GM21447 (cell line): ENCODE measurements around the gene MBNL2.
"Not testable (repeated sequence)": the region's sequence is repeated elsewhere in the genome, so short reads cannot be mapped to it uniquely, and the experiment has no call there.

Experiments
- ATAC-seq: cut with Tn5 transposase; IDR thresholded peaks from one replicate; pipeline ENCODE4 v1.9.1; 2021; ENCODE audit not compliant: unreplicated experiment

The MBNL2 gene

GRCh38 chr13:97341135-97341534, 119.0 kb downstream of the MBNL2 start:
- ATAC-seq = no peak

- no peak for ATAC-seq
These were observed 120.0 kb downstream of the MBNL2 start for GRCh38 chr13:97342136-97342535.

GRCh38 chr13:97342936-97343335, 120.8 kb downstream of the MBNL2 start:
- no peak for ATAC-seq

- ATAC-seq = peak; percentile 54
These were observed 122.4 kb downstream of the MBNL2 start for GRCh38 chr13:97344265-97345175.

- ATAC-seq = no peak
These were observed 124.0 kb downstream of the MBNL2 start for GRCh38 chr13:97346097-97346496.

DNA sequence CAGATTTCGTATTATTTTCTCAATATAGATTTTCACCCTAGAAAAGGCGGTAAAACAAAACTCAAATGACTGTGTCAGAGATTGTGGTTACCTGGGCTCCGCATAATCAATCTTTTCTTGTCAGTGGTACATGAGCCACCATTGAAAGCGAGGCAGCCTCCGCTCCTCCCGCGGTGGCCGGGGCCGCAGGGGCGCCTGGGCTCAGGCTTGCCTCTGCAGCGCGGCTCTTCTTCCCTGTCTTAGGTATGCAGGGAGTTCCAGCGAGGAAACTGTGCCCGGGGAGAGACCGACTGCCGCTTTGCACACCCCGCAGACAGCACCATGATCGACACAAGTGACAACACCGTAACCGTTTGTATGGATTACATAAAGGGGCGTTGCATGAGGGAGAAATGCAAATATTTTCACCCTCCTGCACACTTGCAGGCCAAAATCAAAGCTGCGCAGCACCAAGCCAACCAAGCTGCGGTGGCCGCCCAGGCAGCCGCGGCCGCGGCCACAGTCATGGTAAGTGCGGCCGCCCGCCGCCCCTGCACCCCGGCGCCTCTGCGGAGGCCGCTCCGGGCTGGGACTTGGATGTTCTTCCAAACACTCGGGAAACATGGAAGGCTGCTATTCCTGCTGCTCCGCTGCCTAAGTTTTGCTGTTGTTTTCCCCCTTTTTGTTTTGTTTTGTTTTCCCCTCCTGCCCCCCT, 124.6 kb downstream of the MBNL2 start:
- no peak for ATAC-seq

DNA sequence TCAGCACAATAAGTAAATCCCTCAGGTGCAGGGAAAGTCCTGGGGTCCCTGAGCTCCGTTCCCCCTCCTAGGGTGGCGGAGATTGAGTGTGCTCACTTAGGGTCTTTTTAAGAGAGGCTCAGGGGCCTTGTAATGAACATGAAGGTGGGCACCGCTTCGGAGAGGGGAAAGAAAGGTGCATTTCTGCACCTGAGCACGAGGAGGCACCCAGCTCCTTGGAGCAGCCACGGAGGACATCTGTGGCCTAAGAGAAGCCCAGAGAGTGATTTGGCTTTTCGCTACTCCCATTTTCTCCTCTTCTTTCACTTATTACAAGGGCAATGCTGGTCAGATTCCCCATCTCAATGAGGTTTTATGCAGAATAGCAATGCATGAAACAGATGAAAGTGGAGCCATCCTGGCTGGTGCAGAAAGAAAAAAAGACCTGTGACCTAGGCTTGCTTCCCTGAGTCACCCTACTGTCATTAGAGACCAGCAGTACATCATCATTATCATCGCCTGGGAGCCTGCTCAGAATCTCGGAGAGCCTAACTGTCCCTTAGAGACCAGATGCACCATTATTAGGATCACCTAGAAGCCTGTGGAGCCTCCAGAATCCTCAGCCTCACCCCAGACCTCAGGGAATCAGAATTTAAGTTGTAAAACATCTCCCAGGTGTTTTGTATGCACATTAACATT, 125.3 kb downstream of the MBNL2 start:
- ATAC-seq = no peak

DNA sequence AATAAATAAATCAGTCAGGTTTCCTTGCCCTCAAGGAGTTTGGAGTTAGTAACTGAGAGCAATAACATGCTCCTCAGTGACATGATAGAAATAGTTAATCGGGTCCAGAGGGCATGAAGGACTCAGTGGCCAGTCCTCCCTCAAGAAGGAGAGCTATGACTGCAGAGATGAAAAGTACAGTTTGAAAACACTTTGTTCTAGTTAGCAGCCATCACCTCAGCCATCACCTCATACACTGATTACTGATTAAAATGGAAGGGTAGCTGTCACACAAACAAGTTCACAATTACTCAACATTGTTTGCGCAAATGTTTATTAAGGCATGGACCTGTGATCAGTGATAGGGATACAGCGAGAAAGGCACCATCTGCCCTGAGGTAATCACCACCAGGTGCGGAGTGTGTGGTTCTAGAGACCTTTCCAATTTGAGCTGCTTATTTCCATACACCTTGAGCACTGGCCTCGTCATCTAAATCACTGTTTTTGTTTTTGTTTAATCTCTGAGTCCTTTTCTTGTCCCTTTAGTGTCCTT, 126.5 kb downstream of the MBNL2 start:
- no peak for ATAC-seq

DNA sequence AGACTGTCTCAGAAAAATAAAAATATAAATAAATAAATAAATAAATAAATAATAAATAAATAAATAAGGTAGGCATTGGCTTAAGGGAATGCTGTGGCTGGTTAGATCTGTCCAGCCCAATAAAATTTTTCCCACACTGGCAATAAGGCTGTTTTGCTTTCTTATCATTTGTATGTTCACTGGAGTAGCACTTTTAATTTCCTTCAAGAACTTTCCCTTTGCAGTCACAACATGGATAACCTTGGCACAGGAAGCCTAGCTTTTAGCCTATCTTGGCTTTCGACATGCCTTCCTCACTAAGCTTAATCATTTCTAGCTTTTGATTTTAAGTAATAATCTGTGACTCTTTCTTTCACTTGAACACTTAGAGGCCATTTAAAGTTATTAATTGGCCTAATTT, 129.9 kb downstream of the MBNL2 start:
- ATAC-seq = not testable (repeated sequence)

DNA sequence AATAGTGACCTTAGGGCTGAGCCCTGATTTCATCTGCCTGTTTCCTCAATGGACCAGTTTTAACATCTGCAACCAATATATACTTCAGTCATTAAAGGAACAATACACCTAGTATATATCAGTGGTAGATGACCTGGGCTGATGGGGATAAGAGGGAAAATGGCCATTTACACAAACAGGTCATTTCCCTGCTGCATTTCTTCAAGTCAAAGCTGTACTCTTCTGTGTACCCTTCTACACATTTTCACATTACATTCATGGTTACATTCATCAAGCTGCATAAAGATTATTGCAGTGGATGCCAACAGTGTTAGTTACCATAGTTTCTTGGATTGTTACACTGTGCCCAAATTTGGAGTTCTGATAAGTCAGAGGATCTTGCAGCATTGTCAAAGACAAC, 130.7 kb downstream of the MBNL2 start:
- no peak for ATAC-seq

DNA sequence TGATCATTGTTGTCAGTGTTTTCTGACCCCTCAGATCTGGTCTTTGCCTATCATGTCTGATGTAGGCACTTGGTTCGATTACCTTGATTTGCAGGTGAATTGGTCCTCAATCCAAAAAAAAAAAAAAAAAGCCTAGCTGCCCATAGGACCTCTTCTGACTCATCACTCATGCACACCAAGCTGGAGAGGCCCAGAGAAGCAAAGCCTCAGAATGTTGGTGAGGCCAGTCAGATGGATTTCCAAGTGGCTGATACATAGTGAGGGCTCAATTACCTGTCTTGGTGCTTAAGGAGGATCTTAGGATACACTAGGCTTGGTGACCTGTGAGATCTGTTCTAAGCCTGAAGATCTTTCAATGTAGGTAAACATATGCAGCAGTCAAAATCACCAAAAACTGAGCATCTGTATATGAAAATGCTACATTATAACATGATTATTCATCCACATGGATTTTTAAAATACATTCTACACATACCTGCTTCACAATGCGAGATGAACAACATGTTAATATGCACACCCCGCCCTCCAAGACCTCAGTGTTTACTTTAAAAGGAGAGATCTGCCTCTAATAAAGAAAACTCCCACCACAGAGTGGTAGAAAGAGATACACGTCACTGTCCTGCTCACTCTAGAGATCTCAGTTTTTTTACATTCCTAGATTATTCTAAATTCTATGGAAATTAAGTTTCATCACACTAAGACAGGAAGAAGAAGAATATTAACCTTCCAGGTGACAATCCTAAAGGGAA, 132.0 kb downstream of the MBNL2 start:
- no peak for ATAC-seq

DNA sequence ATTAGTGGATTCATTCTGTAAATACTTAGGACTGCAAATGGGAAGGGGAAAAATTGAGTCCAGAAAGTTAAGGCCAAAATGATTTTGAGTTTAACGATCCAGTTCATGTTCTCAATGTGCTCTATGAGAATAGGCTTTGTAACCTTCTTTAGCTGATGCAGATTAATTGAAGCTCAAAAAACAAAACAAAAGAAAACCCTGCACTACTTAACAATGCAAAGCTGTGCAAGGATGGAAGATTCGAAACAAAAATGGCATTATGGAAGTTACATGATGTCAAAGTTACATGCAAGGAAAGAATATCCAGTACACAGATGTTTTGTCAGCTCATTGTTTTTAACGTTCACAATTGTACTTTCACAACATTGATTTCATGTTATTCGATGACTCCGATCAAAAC, 132.7 kb downstream of the MBNL2 start:
- ATAC-seq = no peak

- ATAC-seq = no peak
These were observed 134.5 kb downstream of the MBNL2 start for GRCh38 chr13:97356592-97356991.

- peak; percentile 94 for ATAC-seq
These were observed 137.3 kb downstream of the MBNL2 start for GRCh38 chr13:97359181-97360057.

DNA sequence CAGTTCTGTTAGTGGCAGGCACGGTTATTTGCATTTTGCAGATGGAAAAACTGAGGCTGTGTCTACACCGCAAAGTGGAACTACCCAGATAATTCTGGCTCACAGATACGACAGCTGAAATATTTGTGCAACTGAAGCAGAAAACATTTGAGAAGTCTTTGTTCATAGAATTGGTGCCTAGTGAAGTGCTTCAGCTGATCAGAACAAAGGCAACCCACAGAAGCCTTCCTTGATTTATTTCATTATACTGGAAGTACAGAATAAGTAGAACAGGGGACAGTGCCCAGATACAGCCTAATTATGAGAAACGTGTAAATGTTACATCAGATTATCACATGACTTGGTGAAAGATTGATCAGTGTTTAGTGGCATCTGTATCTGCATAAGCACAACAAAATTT, 138.5 kb downstream of the MBNL2 start:
- ATAC-seq = no peak

GRCh38 chr13:97364031-97364430, 141.9 kb downstream of the MBNL2 start:
- no peak for ATAC-seq

GRCh38 chr13:97364827-97365226, 142.7 kb downstream of the MBNL2 start:
- ATAC-seq = no peak

GRCh38 chr13:97366172-97366688, 144.1 kb downstream of the MBNL2 start:
- no peak for ATAC-seq

DNA sequence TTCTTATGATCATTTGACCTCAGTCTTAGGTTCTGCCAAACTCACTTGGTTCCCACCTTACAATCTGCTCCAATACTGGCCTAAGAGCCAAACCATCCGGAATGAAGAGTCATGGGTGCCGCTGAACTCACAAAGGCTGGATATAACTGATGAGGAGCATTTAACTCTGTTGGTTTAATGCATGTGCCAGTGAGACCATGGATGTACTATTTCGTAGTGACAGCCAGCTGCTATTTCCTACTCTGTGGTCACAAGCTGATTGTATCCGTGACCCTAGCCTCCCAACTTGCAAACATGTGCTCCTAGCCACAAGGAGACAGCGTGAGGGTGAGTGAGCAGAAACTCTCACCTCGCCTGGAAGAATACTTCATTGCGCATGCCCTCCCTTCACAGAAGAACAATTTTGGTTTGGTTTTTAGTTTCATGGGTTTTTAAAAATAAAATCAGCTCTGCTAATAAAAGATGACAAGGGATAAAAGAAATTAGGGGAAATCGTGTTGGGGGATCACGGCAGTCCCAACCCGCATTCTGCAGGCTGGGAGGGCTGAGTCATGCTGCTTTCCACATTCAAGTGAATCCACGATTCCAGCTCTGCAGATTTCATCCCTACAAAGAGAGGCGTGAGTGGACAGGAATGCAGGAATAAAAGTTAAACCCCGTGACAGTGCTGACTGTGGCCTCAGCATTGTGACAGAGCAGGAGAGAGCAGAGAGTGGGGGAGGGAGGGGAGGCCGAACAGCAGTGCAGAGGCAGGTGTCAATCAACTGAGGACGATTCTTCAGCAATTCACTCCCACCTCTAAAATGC, 145.1 kb downstream of the MBNL2 start:
- ATAC-seq = no peak
